ENCODE data around the gene MRPL52.
"Not testable (repeated sequence)": the region's sequence is repeated elsewhere in the genome, so short reads cannot be mapped to it uniquely, and the experiment has no call there.

The MRPL52 gene

DNA sequence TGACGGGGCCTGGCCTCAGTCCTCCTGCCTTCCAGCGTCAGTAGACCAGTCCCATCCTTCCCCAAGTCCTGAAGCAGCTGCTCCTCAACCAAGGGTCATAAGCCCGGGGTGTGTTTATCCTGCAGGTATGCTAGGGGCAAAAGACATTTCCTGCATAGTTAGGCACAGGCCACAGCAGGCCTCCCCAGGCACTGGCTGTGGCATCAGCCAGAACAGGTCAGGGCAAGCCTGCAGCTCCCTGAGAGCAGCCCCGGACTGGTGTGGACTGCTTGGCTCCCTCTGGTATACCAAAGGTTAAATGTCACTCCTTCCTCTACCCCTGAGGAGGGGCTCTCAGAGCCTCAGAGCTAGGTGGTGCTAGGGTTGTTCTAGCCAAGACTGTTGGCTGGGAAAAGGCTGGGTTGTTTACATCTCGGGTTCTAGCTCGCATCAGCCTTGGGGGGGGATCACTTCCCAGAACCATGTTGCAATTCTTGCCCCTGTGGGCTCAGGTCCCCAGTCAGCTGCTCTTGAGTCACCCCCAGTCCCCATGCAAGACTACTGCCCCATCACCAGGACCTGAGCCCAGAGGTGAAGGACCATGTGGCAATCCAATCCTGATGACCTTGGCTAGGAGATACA lies 9.6 kb downstream of the MRPL52 start:
- no peak for DNase-seq

DNA sequence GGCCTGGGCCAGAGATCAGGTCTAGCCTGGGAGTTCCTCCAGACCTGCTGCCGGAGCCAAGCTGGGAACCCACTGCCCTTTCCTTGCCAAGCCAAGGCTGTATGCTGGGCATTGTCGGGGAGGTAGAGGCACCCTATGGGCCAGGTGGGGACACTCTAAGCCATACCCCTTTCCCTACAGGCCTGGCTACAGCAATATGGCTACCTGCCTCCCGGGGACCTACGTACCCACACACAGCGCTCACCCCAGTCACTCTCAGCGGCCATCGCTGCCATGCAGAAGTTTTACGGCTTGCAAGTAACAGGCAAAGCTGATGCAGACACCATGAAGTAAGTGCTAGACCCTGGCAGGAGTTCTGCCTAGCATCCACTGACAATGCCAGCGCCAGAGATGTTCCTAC lies 11.6 kb downstream of the MRPL52 start:
- DNase-seq = no peak

DNA sequence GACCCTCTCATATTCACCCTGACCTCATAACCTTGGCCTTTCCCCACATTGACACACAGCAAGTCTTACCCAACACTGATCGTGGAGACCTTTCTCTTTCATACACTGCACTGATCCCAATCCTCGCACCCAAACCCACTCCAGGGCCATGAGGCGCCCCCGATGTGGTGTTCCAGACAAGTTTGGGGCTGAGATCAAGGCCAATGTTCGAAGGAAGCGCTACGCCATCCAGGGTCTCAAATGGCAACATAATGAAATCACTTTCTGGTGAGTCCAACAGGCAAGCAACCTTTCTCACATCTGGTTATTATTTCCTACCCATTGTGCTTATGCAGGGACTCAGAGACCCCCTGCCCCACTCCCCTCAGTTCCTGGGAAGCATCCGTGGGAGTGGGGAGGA lies 12.1 kb downstream of the MRPL52 start:
- no peak for DNase-seq

DNA sequence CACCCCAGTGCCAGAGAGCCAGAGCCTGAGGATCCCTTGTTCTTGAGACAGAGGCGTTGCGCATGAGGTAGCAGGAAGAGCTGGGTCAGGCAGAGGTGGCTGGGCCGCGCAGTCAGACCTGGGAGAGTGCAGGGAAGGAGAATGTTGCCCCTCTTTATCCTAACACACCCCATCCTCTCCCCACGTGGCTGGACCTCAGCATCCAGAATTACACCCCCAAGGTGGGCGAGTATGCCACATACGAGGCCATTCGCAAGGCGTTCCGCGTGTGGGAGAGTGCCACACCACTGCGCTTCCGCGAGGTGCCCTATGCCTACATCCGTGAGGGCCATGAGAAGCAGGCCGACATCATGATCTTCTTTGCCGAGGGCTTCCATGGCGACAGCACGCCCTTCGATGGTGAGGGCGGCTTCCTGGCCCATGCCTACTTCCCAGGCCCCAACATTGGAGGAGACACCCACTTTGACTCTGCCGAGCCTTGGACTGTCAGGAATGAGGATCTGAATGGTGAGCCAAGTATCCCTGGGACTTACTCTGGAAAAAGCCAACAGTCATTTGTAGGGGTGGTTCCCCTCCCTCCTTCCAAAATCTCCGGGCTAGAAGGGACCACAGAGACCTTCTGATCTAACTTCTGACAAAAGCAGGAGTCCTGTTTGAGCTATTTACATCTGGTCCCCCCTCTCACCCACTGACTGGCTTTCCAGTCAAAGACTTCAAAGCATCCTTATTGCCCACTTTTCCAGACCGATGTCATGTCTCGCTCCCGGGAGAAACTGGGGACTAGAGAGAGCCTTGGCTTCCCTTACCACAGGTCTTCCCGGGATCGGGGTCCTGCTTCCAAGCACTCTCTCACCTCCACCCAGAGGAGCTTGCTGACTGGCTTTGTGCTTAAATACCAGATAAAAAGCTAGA lies 12.8 kb downstream of the MRPL52 start:
- DNase-seq = no peak

DNA sequence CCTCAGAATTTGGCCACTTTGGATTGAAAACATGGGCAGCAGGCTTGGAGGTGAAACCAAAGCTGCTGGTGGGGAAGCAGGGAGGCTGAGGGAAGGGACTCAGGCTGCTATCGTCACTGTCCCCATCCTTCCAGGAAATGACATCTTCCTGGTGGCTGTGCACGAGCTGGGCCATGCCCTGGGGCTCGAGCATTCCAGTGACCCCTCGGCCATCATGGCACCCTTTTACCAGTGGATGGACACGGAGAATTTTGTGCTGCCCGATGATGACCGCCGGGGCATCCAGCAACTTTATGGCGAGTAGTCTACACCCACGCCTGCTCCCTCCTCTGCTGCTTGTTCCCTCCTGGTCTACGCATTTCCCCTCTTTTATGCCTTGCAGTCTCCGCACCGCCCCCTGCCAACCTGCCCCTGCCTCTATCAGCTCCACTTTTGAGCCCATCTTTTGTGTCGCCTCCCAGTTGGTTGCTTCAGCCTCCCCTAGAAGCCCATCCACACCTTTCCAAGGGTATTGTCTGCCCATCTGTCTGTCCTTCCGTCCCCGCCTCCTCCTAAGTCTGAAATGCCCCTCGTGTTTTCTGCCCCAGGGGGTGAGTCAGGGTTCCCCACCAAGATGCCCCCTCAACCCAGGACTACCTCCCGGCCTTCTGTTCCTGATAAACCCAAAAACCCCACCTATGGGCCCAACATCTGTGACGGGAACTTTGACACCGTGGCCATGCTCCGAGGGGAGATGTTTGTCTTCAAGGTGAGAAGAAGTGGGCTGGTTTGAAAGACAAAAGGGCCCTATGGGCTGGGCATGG lies 13.6 kb downstream of the MRPL52 start:
- DNase-seq = no peak

DNA sequence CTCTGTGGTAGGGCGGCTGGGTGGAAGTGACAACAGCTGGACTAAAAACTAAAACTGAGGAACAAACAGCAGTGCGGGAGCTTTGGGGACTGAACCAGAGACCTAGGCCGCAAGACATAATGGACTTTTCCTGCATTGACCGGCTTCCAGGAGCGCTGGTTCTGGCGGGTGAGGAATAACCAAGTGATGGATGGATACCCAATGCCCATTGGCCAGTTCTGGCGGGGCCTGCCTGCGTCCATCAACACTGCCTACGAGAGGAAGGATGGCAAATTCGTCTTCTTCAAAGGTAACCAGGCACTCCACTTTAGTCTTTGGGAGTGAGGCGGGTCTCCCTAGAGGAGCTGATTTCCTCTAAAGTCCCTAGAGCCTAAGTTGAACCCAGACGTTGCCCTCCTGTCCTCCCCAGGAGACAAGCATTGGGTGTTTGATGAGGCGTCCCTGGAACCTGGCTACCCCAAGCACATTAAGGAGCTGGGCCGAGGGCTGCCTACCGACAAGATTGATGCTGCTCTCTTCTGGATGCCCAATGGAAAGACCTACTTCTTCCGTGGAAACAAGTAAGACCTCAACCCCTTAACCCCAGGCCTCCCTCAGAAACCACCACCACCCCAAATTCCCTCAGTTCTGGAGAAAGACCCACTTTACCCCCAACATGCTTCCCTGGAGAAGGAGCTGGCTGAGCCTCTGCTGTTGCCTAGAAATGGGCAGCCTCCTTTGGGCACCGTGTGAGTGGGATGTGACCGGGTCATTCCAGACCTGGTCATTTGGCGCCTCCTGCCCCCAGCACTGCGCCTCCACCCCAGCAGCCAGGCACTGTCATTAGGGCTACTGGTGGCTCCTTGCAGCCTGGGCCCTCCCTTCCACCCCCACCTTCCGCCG lies 14.8 kb downstream of the MRPL52 start:
- DNase-seq = no peak

DNA sequence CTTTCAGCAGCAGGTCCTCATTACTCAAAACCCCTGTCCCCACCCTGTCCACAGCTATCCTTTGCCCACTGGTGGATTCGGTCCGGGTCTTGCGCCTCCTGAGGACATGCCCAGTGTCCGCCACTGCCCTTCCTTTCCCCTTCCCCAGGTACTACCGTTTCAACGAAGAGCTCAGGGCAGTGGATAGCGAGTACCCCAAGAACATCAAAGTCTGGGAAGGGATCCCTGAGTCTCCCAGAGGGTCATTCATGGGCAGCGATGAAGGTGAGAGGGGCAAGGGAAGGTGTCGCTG lies 15.4 kb downstream of the MRPL52 start:
- no peak for DNase-seq

DNA sequence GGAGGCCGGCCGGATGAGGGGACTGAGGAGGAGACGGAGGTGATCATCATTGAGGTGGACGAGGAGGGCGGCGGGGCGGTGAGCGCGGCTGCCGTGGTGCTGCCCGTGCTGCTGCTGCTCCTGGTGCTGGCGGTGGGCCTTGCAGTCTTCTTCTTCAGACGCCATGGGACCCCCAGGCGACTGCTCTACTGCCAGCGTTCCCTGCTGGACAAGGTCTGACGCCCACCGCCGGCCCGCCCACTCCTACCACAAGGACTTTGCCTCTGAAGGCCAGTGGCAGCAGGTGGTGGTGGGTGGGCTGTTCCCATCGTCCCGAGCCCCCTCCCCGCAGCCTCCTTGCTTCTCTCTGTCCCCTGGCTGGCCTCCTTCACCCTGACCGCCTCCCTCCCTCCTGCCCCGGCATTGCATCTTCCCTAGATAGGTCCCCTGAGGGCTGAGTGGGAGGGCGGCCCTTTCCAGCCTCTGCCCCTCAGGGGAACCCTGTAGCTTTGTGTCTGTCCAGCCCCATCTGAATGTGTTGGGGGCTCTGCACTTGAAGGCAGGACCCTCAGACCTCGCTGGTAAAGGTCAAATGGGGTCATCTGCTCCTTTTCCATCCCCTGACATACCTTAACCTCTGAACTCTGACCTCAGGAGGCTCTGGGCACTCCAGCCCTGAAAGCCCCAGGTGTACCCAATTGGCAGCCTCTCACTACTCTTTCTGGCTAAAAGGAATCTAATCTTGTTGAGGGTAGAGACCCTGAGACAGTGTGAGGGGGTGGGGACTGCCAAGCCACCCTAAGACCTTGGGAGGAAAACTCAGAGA lies 16.3 kb downstream of the MRPL52 start:
- DNase-seq = no peak

DNA sequence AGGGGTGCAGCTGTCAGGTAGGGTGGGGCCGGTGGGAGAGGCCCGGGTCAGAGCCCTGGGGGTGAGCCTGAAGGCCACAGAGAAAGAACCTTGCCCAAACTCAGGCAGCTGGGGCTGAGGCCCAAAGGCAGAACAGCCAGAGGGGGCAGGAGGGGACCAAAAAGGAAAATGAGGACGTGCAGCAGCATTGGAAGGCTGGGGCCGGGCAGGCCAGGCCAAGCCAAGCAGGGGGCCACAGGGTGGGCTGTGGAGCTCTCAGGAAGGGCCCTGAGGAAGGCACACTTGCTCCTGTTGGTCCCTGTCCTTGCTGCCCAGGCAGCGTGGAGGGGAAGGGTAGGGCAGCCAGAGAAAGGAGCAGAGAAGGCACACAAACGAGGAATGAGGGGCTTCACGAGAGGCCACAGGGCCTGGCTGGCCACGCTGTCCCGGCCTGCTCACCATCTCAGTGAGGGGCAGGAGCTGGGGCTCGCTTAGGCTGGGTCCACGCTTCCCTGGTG lies 17.2 kb downstream of the MRPL52 start:
- DNase-seq = no peak

DNA sequence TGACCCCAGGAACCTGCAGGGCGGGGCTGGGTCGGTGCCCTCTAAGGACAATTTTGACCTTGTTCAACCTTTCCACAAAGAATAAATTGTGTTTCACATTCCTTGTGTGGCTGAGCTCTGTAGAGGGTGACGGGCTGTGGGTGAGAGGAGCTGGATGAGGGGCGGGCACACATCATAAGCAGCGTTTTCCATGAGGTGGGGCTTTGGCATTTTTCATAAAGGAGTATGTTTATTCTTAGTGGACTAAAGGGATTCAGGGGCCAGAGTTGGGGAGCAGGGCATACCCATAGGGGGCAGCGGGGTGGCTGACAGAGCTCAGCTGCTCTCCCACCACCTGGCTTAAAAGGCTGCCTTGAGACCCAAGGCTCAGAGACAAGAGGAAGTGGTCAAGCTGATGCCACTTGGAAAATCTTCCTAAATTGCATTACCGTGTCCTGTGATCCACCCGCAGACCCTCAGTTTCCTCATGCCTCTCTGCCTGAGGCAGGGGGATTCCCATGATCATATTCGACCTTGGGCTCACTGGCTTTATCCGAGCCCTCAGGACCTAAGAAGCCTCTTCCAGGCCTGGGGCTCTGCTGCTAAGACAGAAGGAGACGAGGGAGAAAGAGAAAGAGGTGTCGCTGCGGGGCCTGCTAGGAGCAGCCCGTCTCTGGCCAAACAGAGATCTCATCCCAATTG lies 18.1 kb downstream of the MRPL52 start:
- no peak for DNase-seq

DNA sequence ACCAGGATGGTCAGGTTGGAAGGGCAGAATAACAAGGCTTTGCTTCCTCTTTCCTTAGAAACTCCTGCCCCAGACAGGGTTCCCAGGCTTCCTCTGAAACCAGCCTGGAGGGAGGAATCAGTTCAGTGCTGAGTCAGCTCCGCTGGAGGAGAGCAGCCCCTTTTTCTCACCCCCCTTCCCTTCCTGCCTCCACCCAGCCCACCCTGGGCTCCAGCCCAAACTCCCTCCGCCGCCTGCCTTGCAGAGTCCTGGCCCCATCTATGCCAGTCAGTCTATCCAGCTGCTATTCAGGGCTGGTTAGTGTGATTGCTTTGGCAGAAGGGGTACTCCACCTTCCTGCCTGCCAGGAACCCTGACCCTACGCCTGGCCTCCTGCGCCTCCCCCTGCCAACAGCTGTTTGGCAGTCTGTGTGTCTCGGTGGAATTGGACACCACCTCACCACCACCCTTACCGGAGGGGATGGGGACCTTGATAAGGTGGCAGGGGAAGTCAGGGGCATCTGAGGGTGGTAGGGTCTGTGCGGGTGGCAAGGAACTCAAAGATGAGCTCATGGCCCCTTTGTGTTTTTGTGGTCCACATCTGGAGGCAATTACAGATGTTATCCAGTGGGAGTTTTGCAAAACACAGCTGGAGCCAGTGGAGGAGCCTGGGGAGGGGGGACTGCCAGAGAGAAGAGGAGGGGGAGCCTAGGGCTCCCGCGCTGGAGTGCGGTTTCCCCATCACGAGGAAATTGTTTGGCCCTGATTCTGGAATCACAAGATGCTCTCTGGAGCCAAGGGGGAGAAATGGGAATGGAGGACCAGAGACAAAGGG lies 18.9 kb downstream of the MRPL52 start:
- no peak for DNase-seq

DNA sequence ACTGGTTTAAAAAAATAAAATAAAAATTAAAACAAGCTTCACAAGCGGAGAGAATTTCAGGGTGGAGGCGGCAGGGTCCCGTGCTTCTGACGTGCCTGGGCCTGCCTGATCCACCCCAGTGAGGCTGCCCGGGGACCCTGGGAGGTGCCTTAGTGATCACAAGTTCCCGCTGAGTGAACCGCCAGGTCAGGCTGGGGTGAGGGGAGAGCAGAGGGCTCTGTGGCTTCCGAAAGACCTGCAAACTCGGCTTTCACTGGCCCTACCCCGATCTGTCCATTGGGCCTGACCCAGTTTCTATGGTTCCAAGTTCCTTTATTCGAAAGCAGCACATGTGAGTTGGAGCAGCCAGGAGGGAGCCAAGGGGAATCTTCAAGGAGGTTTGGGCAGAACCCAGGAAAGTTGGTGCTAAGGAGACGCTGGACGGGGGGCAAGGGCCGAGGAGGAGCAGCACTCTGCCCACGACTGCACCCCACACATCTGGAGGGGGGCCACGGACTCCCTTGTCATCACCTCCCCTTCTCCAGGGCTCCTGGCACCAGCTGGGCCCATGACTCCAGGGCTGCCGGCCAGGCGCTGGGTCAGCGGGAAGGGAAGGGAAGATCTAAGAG lies 19.6 kb downstream of the MRPL52 start:
- DNase-seq = peak in 1 of 2 donors; percentile 39

DNA sequence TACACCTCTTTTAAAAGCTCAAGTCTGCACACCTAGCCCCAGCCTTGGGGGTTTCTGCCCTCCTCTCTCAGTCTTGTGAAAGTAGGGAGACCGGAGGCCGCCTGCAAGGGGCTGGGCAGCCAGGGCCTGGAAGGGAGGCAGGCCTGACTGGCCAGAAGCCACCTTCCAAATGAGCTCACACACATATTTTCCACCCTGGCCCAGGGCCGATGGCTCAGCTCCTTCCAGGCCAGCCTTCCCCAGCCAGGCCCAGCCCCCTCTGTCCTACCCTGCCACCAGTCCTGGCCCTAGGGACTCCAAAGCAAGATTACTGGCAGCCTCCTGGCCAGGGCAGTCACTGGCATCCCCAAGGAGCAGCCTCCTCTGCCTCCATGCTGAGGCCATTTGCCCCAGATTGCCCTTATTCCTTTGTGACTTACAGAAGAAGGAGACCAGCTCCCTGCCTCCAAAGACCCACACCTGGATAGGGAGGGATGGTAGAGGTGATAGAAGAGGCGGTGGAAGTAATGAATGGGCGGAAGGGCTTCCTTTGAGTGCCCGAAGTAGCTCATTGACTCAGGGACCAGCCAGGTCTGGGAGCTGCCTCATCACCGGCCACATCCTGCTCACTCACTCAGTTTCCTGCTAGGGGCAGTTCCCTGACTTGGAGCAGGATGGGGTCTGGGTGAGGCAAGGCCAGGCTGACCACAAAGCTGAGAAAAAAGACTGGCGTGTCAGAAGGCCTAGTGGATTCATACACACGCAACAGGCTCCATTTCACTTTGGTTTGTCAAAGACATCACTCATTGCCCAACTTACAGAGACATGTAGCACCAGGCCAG lies 21.5 kb downstream of the MRPL52 start:
- peak; percentile 19 to 48 for DNase-seq

DNA sequence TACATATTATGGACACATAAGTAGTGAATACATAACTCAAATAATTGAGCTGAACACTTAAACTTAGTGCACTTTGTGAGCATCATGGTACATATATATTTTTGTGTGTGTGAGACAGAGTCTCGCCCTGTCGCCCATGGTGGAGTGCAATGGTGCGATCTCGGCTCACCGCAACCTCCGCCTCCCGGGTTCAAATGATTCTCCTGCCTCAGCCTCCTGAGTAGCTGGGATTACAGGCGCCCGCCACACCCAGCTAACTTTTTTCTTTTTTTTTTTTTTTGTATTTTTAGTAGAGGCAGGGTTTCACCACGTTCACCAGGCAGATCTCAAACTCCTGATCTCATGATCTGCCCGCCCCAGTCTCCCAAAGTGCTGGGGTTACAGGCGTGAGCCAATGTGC lies 22.5 kb downstream of the MRPL52 start:
- DNase-seq = not testable (repeated sequence)

DNA sequence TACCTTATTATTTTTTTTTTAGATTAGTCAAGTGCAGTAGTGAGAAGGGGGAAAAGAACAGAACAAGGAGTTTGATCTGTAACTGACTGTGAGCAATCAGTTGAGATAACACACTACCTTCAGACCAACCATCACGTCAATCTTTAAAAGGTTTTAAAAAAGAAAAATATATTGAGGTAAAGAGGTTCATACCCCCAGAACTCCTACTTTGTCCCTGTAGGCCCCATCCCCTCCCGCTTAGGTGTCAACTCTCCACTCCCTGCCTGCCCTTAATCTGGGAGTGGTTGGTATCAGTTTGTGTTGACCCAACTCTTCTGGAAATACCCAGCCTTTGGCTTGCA lies 22.9 kb downstream of the MRPL52 start:
- DNase-seq = no peak

DNA sequence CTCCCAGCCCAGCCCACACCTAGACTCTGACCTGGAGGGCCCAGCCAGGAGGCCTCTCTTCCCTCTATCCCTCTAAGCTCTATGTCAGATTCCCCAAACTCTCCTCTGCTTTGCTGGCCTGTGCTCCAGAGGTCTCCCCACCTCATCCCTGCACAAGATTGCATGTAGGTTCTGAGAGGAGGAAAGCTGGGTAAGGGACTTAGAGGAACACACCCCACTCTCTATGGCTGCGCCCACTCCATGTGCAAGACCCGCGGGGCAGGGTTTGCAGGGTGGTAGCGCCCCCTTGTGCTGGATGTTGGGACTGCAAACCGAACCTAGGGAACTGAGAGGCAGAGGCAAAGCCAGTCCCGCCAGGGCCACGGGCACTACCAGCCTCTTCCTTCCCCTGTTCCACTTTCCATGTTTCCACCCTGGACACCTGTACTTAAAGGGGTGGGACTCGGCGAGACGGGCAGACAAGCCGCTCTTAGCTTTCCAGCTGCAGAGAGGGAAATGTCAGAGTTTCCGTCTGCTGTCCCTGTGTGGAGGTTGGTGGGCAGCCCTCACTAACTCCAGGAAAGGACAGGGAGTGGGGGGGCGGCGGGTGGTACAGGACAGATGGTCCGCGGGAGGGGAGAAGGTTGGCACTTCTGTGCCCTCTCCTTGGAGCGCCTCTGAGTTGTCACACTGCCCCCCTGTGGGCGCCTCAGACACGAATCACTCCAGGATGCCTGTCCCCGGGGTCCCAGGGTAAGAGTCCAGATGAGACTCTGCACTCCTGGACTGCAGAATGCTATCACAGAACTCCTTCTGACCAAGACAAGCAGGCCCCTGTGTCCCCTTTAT lies 23.5 kb downstream of the MRPL52 start:
- DNase-seq = peak in 1 of 2 donors; percentile 70

DNA sequence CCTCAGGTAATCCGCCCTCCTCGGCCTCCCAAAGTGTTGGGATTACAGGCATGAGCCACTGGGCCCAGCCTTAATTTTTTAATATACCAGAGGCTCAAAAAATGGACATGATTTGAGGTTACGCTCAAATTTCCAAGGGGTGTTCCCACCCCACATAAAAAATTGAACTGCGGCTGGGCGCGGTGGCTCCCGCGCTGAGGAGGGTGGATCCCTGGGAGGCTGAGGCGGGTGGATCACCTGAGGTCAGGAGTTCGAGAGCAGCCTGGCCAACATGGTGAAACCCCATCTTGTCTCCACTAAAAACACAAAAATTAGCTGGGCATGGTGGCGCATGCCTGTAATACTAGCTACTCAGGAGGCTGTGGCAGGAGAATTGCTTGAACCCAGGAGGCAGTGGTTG lies 24.6 kb downstream of the MRPL52 start:
- DNase-seq = not testable (repeated sequence)

Data from hippocampal formation (tissue), 2 donors.